Uterus (tissue), 4 donors: ENCODE data around the gene DCANP1. TPM values are rescaled to one million over a fixed set of nuclear protein-coding genes. Genes with fewer than 3 reads are reported as not detected.

ENCODE experiments used
- DNase-seq, 2 donors: peaks; one replicate each; pipeline ENCODE4 v3.0.0-alpha.2; 2019 to 2020
- H3K27ac ChIP-seq, 2 donors: fragments of 200-600 bp; sonication (generic); 1 replicate in 1 of 2; 2 replicates in 1 of 2; pipeline ENCODE4 v1.5.1; 2016 to 2018
- H3K27me3 ChIP-seq, 2 donors: fragments of 200-600 bp; sonication (generic); one replicate each; pipeline ENCODE4 v1.5.1; 2018 to 2019; ENCODE audit warnings: control low read depth in 1 of 2
- H3K36me3 ChIP-seq, 2 donors: fragments of 200-600 bp; sonication (generic); one replicate each; pipeline ENCODE4 v1.5.1; 2019; ENCODE audit warnings: control low read depth in 1 of 2
- H3K4me1 ChIP-seq, 2 donors: fragments of 200-600 bp; sonication (generic); one replicate each; pipeline ENCODE4 v1.5.1; 2018 to 2019; ENCODE audit warnings: control low read depth in 1 of 2
- H3K4me3 ChIP-seq, 2 donors: fragments of 200-600 bp; sonication (generic); 1 replicate in 1 of 2; 2 replicates in 1 of 2; pipeline ENCODE4 v1.5.1; 2018 to 2019; ENCODE audit warnings: mild to moderate bottlenecking in 1 of 2
- H3K9me3 ChIP-seq, 2 donors: fragments of 200-600 bp; sonication (generic); one replicate each; pipeline ENCODE4 v1.5.1; 2019; ENCODE audit warnings: control low read depth in 1 of 2
- POLR2A ChIP-seq, 2 donors: fragments of 450-650 bp; IDR thresholded peaks; one replicate each; pipeline ENCODE4 v1.6.1; 2016; ENCODE audit warnings: antibody characterized with exemption in 2 of 2, mild to moderate bottlenecking in 1 of 2, moderate library complexity in 1 of 2
- intact Hi-C: fragments of 100-400 bp; cut with DNase I; formaldehyde crosslinking; loops from one replicate; pipeline ENCODE4 v1.15.1; 2023; ENCODE audit warnings: low total_unique reads
- total RNA-seq, 4 donors: library from RNA; depleted of rRNA in 3 of 4; stranded (reverse); fragments of >200 nt in 3 of 4; gene quantifications; one replicate each; pipeline versions ENCODE4 v1.1.0 to v1.2.4, GENCODE V29; 2014 to 2023
- TF ChIP-seq, protein P1 (sequence below), 4 experiments: fragments of 200-600 bp in 2 of 4; fragments of 450-650 bp in 2 of 4; sonication (generic) in 2 of 4; IDR thresholded peaks; one replicate each; pipeline ENCODE4 v1.5.1; 2016 to 2019; ENCODE audit warnings: antibody characterized with exemption in 4 of 4, mild to moderate bottlenecking in 2 of 4, moderate library complexity in 1 of 4
- donor health status: DM: yes; HTN: yes; CAD: no.

DCANP1 gene
- total RNA-seq, 4 donors from 2014 or later = not detected

DNA sequence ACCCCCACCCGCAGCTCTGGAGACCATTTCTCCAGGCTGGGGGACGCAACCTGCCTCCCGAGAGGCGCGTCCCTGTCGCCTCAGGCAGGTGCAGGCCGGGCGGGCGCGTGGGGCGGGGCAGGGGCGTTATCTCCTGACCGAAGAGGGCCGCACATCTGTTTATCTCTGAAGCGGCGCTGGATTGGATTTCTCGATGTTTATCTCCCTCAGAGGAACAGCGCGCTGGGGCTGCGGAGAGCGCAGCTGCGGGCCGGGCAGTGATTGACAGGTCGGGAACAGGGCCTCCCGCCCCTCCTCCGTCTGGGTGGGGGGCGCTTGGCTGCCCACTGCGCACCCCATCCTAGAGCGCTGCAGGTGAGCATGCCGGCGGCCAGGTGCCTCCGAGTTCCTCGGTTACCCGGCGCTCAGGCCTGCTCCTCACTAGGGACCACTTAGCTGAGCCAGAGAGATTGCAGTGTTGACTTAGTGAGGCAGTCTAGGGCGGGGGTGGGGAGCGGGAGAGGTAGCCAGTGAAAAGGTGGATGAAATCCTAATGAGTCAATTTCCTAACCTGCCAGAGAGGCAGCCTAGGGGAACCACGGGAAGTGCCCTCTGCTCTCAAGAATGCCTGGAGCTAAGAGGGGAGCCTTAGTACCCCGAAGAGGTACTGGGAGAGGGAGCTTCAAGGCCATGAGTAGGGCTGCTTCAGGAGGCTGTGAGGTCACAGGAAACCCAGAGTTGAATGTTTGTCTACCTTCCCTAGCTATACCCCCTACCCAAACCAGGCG is 44.6 kb upstream of the DCANP1 start:
- TF ChIP-seq, protein P1, sequence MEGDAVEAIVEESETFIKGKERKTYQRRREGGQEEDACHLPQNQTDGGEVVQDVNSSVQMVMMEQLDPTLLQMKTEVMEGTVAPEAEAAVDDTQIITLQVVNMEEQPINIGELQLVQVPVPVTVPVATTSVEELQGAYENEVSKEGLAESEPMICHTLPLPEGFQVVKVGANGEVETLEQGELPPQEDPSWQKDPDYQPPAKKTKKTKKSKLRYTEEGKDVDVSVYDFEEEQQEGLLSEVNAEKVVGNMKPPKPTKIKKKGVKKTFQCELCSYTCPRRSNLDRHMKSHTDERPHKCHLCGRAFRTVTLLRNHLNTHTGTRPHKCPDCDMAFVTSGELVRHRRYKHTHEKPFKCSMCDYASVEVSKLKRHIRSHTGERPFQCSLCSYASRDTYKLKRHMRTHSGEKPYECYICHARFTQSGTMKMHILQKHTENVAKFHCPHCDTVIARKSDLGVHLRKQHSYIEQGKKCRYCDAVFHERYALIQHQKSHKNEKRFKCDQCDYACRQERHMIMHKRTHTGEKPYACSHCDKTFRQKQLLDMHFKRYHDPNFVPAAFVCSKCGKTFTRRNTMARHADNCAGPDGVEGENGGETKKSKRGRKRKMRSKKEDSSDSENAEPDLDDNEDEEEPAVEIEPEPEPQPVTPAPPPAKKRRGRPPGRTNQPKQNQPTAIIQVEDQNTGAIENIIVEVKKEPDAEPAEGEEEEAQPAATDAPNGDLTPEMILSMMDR (IDR thresholded peaks at IDR 0.05) = no peak
- TF ChIP-seq POLR2A (IDR thresholded peaks at IDR 0.05) = no peak
- H3K4me3 ChIP-seq = no peak overlapping the region
- H3K4me1 ChIP-seq = peaks cover 0 to 15% of the 10 kb centered on the region in 2 donors
- H3K27ac ChIP-seq = no peak overlapping the region
- no peaks in the 10 kb centered on the region for H3K9me3 ChIP-seq
- intact Hi-C loops = no loop called here
- H3K27me3 ChIP-seq = peaks cover 4 to 34% of the 10 kb centered on the region in 2 donors
- no peaks in the 10 kb centered on the region for H3K36me3 ChIP-seq
- DNase-seq = no peak

DNA sequence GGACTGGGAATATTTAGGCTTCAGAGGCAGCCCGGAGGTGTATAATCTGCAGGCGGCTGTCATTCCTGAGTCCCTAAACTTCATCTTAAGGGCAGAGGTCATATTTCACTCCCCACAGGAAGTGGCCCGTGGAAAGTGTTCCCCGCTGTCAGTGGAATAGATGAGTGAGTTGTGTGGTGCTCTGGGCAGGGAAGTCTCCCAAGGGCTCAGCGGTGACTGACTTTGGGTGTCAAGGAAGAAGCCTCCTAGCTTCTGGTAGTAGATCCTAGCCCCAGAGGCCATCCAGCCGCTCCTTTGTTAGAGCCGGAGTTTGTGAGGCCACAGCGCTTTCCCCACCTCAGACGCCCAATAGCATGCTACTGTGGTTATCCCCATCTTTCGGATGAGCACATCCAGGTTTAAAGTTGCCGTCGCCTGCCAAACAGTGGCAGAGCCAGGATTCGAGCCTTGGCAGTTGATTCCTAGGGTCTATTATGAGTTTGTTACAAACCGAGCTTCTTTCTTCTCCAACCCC is 43.9 kb upstream of the DCANP1 start:
- Histone ChIP-seq H3K27me3 (peaks cover 4 to 34% of the 10 kb centered on the region in 2 donors), H3K4me3 (no peak overlapping the region), H3K9me3 (no peaks in the 10 kb centered on the region), H3K36me3 (no peaks in the 10 kb centered on the region), H3K27ac (no peak overlapping the region), H3K4me1 (peaks cover 0 to 15% of the 10 kb centered on the region in 2 donors)
- intact Hi-C loops = no loop called here
- TF ChIP-seq, protein P1 (IDR thresholded peaks at IDR 0.05) = no peak
- TF ChIP-seq POLR2A (IDR thresholded peaks at IDR 0.05) = no peak
- DNase-seq = no peak

DNA sequence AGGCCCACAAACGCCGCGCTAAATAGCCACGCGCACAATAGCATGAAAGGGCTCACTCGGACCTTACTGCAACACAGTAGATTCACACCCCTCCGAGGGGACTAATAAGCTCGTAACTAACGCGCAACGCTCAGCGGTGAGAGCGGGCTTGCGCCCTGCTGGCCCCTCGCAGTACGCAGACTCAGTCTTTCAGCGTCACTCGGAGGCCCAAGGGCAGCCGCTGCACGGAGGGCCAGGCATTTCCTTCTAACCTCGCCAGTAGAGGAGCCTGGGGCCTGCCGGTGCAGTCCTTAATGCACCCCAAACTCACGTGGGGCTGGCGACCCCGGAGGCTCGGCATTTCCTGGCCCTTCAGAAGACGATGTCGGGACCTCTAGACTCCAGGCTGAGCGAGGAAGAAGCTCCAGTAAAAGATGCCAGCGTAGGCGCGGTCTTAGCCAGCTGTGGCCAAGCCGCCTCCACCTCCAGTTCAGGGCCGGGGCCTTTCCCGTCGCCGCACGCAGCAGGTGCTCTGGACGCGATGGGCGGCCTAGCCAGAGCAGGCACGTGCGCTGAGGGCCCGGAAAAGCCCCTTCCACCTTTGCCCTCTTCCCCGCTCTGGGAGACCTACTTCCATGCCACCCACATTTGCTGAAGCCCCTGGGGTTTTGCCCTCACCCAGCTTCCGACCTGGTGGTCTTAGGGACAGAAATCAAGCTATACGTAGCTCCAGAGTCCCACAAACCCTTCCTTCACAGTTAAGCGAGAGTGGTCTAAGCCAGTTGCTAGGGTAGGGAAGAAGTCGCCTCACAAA is 43.3 kb upstream of the DCANP1 start:
- peaks cover 0 to 15% of the 10 kb centered on the region in 2 donors for H3K4me1 ChIP-seq
- intact Hi-C loops = no loop called here
- peaks cover 4 to 34% of the 10 kb centered on the region in 2 donors for H3K27me3 ChIP-seq
- TF ChIP-seq POLR2A (IDR thresholded peaks at IDR 0.05) = no peak
- TF ChIP-seq, protein P1 (IDR thresholded peaks at IDR 0.05) = no peak
- no peak overlapping the region for H3K4me3 ChIP-seq
- DNase-seq = no peak
- H3K36me3 ChIP-seq = no peaks in the 10 kb centered on the region
- H3K27ac ChIP-seq = no peak overlapping the region
- H3K9me3 ChIP-seq = no peaks in the 10 kb centered on the region

DNA sequence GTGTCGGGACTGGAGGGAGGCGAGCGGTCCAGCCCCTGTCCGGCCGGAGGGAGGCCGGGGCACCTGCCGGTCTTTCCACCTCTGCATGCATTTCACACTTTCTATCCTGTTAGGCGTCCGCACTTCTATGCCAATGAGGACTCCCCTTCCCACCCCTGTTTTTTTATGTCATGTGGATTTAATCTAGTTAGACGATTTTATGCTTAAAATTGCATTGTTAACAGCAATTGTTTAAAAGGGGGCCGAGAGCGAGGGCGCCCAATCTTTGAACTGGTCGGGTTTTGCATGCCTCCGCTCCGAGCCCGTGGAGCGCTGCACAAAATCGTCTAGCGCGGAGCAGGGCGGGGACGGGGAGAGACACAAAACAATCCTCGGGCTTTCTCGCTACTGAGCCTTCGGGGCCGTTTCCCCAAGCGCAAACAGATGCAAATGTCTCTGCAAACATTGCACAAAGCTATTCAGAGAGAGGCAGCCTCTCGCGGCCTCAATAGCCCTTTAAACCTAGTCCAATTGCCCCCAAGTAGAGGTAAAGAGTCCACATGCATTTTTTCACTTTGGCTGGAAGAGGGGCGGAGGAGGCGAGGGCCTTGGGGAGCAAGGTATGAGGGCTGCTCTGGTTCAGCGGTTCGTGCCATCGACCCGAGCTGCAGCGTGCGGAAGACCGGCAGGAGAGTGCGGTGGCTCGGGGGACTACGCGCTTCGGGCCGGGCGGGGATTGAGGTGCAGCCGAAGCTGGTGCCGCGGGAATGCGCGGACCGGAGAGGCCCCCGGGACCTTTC is 42.5 kb upstream of the DCANP1 start:
- intact Hi-C loops = no loop called here
- TF ChIP-seq POLR2A (IDR thresholded peaks at IDR 0.05) = no peak
- TF ChIP-seq, protein P1 (IDR thresholded peaks at IDR 0.05) = no peak
- H3K4me3 ChIP-seq = no peak overlapping the region
- DNase-seq = no peak
- peaks cover 4 to 34% of the 10 kb centered on the region in 2 donors for H3K27me3 ChIP-seq
- H3K36me3 ChIP-seq = no peaks in the 10 kb centered on the region
- no peaks in the 10 kb centered on the region for H3K9me3 ChIP-seq
- peaks cover 0 to 15% of the 10 kb centered on the region in 2 donors for H3K4me1 ChIP-seq
- no peak overlapping the region for H3K27ac ChIP-seq
